ENCODE measurements around the gene SUMF2. TPM values are rescaled to one million over a fixed set of nuclear protein-coding genes. Genes with fewer than 3 reads are reported as not detected.
"Not testable (repeated sequence)": the region's sequence is repeated elsewhere in the genome, so short reads cannot be mapped to it uniquely, and the experiment has no call there.

The SUMF2 gene
- total RNA-seq, 1 experiment from 2014 or later: 147 TPM

DNA sequence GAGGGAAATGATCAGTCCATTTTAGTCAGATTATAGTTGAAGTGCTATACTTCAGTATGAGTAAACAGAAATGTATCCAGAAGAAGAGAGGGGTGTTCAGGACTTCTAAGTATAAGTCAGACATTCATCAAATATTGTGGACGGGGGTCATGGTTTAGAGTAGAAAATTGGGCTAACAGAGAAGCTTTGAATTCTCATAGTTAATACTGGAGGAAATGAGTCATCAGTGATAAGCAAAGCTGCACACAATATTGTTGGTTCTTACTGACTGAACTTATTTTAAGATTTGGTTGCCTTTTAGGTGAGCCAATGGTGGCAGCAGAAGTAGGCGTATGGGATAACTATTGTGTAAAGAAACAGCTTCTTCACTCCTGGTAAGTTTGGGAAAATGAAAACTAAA lies 1.7 kb upstream of the SUMF2 start:
- no peak for DNase-seq (ENCODE audit: low spot score)

DNA sequence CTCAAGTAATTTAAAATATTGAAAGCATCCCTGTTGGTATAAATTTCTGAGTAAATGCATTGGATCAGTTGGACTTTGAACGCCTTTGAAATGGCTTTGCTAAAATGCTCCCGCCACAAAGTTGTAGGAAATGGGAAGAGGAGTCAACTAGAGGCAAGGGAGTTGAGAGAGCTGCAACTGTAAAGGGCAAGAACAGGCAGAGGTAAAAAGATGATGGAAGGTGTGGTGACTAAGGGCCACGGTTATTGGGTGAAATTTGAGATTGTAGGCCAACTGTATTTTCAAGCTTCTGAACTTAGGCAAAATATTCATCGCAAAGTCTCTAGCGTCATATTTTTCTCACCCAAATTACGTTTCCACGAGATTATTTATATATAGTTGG lies 595 bp upstream of the SUMF2 start:
- DNase-seq (ENCODE audit: low spot score): peak; percentile 19

DNA sequence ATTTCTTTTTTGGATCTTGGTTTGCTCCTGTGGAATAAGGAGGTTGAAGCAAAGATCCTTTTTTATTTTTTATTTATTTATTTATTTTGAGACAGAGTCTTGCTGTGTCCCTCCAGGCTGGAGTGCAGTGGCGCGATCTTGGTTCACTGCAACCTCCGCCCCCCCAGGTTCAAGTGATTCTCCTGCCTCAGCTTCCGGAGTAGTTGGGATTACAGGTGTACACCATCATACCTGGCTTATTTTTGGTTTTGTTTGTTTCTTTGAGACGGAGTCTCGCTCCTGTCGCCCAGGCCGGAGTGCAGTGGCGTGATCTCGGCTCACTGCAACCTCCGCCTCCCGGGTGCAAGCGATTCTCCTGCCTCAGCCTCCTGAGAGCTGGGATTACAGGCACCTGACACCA lies 2.3 kb downstream of the SUMF2 start:
- not testable (repeated sequence) for DNase-seq (ENCODE audit: low spot score)

DNA sequence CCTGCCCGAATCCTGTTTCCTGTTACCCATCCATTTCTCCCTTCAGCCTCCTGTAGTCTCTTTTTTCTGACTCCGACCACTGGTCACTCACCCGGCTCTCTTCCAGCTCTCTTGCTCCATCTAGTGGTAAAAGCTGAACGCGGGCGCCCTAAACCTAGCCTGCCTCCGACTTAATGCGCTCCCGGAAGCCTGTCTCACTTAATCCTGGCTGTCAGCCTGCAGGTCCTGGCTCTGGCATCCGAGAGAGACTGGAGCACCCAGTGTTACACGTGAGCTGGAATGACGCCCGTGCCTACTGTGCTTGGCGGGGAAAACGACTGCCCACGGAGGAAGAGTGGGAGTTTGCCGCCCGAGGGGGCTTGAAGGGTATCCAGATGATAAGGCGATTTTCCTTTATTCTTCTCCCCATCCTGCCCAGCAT lies 10.3 kb downstream of the SUMF2 start:
- peak; percentile 98 for DNase-seq (ENCODE audit: low spot score)

DNA sequence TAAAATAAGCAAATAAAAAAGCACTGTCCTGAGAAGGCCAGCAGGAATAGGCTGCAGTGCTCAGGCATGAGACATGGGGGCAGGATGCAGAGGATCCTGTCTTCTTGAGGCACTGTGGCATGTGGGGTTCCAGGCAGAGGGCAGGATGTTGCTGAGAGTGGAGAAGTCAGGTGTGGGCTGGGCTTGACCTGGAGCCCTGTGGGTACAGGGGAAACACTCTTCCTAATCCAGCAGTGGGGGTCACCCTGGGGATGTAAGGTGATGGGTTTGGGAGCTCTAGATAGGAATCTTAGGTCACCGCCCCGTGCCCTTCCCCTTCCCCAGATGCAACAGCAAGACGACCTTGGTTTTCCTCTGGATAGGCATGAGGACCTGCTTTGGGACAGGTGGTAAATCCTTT lies 13.6 kb downstream of the SUMF2 start:
- no peak for DNase-seq (ENCODE audit: low spot score)

DNA sequence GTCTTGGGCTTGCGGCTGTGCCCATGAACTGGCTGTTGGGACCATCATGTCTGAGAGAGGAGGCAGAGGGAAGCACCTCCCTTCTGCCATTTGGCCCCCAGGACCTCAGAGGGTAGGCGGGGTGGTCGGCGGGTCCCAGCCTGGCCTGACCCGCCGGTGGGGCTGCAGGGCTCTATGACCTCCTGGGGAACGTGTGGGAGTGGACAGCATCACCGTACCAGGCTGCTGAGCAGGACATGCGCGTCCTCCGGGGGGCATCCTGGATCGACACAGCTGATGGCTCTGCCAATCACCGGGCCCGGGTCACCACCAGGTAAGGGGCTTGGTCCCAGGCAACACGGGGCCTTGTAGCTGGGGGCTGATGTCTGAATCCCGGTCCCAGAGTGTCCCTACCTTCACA lies 14.1 kb downstream of the SUMF2 start:
- DNase-seq (ENCODE audit: low spot score): no peak

DNA sequence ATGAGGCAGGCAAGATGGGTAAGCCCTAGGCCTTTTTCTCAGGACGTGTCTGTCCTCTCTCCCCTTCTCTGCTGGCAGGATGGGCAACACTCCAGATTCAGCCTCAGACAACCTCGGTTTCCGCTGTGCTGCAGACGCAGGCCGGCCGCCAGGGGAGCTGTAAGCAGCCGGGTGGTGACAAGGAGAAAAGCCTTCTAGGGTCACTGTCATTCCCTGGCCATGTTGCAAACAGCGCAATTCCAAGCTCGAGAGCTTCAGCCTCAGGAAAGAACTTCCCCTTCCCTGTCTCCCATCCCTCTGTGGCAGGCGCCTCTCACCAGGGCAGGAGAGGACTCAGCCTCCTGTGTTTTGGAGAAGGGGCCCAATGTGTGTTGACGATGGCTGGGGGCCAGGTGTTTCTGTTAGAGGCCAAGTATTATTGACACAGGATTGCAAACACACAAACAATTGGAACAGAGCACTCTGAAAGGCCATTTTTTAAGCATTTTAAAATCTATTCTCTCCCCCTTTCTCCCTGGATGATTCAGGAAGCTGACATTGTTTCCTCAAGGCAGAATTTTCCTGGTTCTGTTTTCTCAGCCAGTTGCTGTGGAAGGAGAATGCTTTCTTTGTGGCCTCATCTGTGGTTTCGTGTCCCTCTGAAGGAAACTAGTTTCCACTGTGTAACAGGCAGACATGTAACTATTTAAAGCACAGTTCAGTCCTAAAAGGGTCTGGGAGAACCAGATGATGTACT lies 15.5 kb downstream of the SUMF2 start:
- no peak for DNase-seq (ENCODE audit: low spot score)

DNA sequence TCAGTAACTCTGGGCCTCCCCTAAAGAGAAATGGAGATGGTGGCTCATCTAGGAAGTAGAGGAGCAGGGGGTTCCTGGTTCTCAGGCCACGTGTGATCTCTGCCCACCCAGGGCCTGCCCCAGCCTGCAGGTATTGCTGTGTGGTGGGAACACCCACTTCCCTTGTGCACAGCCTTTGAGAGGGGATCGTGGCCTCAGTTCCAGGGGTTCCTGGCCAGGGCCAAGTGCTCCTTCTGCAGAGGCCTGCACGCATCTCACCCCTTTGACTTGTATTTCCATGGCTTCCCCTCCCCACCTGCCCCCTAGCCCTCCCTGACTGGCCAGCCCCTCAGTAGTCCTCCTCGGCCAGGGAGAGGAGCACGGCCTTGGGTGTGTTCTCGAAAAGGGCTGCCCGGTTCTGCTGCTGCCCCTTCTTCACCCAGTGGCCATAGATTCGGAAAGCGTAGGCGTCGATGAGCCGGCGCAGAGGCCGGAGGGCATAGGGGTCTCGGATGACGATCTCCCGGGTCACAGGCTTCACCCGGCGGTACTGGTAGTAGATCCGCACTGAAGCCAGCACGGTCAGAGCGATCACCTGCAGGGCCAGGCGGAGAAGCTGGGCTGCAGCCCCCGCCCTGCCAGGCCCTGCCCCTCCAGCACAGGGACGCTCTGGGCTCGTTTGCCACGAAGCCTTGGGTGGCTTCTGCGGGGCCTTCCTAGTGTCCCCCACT lies 16.8 kb downstream of the SUMF2 start:
- not testable (repeated sequence) for DNase-seq (ENCODE audit: low spot score)

DNA sequence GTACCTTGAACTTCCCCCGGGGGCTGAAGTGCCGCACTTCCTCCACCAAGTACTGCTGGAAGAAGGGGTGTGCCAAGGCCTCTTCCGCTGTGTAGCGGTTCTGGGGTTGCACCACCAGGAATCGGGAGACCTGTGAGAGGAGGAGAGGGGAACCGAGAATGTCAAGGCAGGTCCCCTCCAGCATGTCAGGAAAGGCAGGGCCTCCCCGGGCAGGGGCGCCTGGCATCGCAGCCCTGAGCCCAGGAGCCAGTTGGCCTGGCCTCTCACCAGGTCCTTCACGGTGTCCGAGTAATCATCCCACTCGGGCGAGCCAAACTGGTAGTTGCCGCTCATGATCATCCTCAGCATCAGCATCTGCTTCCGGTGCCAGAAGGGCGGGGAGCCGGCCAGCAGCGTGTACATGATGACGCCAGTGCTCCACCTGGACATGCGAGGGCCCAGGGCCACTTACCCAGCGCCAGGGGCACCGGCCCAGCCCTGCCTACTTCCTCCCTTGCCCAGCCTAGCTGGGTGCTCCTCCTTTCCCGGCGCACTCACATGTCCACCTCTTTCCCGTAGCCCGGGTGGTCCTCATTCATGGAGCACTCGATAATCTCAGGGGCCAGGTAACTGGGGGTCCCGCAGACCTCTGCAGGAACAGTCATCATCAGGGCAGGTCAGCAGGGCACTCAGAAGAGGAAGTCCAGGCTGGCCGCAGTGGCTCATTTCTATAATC lies 17.7 kb downstream of the SUMF2 start:
- DNase-seq (ENCODE audit: low spot score): no peak

DNA sequence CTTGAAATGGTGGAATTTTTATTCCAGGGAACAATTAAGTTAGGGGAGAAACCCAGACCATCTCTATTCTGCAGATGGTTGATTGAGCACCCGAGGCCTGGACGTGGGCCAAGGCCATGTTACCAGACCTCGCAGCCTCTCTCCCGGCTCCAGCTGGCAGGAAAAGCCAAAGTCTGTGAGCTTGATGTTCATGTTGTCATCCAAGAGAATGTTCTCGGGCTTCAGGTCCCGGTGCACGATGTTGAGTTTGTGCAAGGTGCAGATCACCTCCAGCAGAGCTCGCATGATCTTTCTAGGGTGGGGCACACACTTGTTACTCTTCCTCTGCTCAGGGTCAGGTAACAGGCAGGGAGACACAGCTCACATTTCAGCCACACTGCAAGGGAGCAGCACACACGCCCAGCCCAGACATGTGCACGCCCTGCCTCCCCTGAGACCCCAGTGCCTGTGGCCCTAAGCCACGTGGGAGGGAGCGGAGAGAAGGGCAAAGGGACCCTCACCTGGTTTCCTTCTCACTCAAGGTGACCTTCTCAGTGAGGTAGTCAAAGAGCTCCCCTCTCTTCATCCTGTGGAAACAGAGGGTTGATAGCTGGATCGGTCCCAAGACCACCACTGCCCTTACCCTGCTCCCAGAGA lies 19.2 kb downstream of the SUMF2 start:
- DNase-seq (ENCODE audit: low spot score): no peak

DNA sequence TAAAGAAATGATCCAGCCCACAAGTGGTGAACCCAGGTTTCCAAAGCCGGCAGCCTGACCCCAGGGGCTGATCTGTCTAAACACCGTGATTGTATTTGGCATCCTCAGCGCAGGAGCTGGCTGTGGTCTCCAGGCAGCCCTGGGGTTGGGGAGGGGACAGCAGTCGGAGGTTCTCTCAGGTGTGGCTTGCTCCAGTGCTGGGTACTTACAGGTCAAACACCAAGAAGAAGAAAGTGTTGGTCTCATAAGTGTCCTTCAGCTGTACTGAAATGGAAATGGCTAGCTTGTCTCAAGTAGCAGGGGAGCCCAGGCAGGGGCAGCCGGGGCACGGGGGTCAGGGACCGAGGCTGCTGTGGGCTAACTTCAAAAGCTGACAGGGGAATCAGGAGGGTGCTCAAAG lies 22.7 kb downstream of the SUMF2 start:
- no peak for DNase-seq (ENCODE audit: low spot score)

DNA sequence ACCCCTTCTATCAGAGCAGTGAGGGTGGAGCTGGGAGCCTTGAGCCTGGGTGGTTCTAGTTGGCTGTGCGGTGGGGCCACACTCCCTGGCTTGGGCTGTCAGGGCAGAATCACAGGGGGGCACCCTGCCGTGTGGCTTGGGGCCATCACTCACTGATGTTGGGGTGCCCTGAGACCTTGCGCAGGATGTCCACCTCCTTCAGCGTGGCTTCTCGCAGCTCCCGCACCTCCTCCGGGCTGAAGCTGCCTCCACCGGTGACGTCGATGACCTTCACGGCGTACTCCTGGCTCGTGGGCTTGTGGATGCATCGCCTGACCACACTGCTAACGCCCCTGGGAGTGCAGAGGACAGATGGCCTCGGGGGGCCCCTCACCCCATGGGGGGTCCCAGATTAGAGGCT lies 23.4 kb downstream of the SUMF2 start:
- DNase-seq (ENCODE audit: low spot score): no peak

DNA sequence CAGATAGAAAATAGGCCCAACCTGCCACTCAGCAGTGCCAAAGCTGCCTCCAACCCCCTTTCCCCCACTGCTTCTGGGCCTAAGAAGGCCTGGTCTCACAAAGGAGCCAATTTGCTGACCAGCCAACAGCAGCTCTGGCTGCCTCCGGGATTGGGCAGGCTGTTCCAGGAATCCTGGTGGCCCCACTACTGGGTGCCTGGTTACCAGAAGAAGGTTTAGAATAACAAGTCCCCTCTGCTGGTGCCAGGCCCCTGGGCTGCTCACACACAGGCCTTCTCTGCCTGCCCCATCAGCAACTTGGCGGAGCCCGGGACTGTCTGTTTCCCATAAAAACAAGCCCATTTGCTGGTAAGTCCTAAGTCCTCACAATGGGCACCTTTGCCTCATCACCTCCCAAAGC lies 27.5 kb downstream of the SUMF2 start:
- DNase-seq (ENCODE audit: low spot score): no peak

DNA sequence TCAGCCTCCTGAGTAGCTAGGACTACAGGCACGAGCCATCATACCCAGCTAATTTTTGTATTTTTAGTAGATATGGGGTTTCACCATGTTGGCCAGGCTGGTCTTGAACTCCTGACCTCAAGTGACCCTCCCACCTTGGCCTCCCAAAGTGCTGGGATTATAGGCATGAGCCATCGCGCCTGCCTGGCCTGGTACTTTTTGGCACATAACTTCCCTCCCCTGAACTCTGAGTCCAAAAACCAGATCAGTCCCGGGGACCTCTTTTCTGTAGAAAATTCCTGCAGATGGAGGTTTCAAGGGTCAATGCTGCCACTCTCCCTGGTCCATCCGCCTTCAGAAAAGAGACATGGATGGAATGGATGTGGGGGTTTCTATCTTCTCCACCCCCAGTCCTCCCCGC lies 28.3 kb downstream of the SUMF2 start:
- not testable (repeated sequence) for DNase-seq (ENCODE audit: low spot score)

DNA sequence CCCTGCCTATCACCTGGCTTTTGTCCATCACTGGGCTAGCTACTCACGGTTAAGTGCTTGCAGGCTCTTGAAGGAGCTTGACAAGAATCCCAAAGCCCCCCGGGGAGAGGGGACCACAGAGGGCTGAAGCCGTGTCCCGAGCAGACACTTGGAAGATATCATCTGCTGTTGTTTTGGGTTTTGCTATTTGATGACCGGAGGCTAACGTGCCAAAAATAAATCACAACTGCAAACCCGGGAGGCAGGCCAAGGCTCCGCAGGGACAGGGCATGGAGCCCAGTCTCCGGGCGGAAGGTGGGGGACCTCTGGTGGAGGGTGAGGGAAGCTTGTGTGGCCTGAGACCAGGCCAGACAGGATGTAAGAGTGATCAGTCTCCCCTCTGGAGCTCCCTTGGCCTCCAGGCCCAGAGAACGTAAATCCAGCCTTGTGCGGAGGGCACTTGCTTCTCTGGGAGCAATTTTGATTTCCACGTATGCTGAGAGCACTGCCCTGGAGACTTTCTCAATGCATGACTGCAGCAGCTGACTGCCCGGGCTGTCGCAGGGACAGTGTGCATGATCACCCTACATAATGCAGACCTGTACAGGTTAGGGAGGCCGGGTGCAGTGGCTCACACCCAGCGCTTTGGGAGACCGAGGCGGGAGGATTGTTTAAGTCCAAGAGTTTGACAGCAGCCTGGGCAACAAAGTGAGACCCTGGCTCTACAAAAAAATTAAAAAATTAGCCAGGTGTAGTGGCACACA lies 28.9 kb downstream of the SUMF2 start, which contains the start of gene PHKG1:
TSS of gene PHKG1 (minus strand) at position 164 of the 743 bp plus-strand sequence. CDS start 4,011 bp downstream, outside the sequence.
- peak; percentile 38 for DNase-seq (ENCODE audit: low spot score)

DNA sequence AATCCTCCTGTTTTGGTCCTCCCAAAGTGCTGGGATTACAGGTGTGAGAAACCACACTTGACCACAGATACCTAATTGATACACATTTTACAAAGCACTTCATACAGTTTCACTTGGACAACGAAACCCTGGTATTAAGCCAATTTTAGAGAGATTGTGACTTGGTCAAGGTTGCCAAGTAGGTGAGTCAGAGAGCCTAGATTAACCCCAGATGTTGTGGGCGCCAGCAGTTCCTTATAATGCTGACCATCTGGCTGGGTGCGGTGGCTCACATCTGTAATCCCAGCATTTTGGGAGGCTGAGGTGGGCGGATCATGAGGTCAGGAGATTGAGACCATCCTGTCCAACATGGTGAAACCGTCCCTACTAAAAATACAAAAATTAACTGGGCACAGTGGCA lies 33.6 kb downstream of the SUMF2 start:
- DNase-seq (ENCODE audit: low spot score): no peak

DNA sequence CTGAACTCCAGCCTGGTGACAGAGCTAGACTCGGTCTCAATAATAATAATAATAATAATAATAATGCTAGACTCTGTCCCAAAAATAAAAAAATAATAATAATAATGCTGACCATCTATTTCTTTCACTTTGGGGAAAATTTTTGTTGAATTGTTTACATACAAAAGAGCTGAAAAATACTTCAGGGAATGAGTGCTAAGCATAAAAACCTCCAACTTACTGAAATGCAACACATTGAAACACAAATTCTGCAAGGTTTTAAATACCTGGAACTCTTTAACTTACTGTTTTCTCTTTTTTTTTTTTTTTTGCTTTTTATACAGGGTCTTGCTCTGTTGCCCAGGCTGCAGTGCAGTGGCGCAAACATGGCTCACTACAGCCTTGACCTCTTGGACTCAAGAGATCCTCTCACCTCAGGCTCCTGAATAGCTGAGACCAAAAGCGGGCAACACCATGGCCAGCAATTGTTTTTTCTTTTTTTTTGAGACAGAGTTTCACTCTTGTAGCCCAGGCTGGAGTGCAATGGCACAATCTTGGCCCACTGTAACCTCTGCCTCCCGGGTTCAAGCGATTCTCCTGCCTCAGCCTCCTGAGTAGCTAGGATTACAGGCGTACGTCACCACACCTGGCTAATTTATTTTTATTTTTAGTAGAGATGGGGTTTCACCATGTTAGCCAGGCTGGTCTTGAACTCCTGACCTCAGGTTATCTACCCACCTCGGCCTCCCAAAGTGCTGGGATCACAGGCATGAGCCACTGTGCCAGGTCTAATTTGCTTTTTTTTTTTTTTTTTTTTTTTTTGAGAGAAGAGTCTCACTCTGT lies 34.3 kb downstream of the SUMF2 start:
- DNase-seq (ENCODE audit: low spot score): not testable (repeated sequence)

DNA sequence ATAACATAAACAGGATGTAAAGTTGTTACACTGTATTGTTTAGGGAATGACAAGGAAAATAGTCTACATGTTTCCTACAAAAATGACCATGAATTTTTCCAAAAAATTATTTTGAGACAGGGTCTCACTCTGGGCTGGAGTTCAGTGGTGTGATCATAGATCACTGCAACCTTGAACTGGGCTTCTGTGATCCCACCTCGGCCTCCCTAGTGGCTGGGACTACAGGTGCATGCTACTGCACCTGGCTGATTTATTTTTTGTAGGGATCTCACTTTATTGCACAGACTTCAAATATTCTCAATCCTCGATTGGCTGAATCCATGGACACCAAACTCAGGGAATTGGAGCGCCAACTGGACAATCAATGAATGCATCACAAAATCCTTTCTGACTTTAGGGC lies 35.6 kb downstream of the SUMF2 start:
- no peak for DNase-seq (ENCODE audit: low spot score)

DNA sequence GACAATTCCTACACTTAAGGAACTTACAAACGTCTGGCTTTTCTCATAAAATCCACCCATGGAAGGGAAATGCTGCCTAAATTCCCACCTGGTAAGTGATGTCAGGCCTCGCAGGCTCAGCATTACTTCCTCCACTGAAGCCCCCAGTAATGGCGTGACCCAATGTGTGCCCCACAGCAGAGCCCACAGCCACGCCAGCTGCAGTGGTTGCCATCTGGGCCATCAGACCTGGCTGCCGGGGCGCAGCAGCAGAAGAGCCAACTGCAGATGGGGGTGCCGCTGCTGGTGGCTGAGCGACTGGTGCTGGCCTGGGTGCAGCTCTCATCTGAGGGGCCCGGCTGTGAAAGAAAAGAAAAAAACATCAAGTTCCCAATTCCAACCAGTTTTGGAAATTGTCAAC lies 40.1 kb downstream of the SUMF2 start:
- DNase-seq (ENCODE audit: low spot score): not testable (repeated sequence)

DNA sequence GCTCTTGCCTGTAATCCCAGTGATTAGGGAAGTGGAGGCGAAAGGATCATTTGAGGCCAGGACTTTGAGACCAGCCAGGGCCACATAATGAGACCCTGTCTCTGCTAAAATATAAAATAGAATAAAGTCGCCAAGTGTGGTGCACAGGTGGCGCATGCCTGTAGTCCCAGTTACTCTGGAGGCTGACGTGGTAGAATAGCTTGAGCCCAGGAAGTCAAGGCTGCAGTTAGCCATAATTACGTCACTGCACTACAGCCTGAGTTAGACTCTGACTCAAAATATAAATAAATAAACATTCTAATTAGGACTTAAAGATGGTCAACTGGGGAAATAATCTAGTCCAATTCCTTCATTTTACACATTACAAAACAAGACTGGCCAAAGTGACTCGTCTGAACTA lies 41.4 kb downstream of the SUMF2 start:
- peak; percentile 69 for DNase-seq (ENCODE audit: low spot score)
